NCI-H146 treated with DMSO at 0.1 percent for 48 hours (cell line): ENCODE measurements around the gene CAMTA2.

Experiments
- DNase-seq: peaks from one replicate; lab custom pipeline; 2025; ENCODE audit not compliant: unreplicated experiment; lab: John Stamatoyannopoulos, UW

CAMTA2 gene

DNA sequence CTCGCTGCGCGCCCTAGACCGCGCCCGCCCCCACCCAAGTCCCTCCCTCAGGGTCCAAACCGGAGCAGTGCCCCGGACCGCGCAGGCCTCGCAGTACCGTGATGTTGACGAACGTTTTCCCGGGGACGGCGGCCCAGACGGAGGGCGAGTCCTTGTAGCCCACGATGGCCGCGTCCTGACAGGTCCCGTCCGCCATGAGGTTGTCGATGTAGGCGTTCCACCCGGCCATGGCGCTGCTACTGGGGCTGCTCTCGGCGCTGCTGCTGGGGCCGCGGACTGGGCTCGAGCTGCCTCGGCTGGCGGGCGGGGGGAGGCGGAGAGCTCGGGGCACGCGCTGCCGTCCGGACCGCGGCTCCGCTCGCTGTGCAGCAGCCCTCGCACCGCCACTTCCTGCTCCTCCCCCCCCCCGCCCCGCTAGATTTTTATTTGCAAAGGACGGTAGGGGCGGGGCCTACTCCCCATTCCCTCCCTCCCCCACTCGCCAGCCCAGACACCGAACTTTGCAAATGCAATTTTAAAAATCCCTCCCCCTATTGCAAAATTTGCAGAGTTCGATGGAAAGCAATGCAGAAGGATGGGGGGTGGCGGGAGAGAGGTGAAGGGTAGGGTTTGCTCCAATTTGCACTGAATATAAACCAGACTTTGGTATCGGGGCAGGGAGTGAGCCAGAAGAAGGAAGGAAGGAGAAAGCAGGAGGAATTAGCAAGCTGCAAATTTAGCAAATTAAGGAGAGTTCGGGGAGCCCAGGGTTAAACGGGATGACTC is 39.1 kb downstream of the CAMTA2 start, which contains the start of gene PFN1:
Gene PFN1 (minus strand): TSS at position 365 of the 765 bp plus-strand sequence. CDS start 136 bp downstream, at position 229.
- DNase-seq, result peak; percentile 77

DNA sequence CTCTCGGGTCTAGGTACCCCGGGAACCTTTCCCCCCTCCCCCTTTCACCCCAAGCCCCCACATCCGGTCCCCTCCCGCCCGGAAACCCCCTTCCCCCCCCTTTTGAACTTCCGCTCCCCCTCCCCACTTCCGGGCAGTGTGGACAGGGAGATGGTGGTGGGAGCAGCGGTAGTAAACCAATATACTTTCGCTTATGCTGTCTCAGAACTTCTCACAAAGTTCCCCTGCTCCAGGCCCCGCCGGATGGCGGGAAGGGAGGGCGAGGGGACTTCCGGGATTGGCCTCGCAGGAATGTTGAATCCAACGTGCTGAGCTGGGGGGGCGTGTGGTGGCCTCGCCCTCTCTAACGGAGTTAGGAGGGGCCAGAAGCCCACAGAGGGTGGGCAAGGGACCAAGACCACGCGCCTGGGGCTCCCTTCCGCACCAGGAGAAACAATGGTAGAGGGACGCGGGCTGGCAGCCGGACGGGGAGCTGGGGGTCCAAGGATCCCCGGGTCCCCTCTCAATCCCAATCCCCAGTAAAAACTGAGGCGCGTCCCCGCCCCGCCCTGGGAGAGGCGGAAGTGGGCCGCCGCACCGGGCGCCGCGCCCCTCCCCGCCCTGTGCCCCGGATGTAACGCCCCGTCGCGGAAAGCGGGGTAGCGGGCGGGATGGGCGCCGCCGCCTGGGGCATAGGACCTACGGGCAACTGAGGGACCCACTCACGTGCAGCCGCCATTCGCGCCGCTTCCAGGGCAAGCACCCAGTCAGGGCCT is 39.9 kb downstream of the CAMTA2 start:
- no peak for DNase-seq

DNA sequence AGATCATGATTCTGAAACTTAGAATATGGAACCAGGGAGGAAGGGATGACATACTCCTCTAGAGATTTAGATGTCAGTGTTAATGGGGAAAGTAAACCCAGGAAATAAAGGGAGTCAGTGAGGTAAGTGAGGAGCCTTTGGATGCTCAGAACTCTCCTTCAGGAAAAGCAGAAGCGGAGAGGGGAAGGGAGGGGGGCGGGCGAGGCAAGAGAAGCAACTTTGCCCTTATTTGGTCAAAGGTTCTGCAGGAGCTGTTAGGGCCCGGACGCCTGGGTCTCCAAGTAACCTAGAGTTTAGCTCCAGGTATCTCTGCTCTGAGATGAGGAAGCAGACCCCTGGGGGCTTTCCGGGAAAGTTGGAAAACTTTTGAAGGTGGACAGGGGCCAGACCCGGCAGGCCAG is 40.5 kb downstream of the CAMTA2 start:
- DNase-seq, result no peak

DNA sequence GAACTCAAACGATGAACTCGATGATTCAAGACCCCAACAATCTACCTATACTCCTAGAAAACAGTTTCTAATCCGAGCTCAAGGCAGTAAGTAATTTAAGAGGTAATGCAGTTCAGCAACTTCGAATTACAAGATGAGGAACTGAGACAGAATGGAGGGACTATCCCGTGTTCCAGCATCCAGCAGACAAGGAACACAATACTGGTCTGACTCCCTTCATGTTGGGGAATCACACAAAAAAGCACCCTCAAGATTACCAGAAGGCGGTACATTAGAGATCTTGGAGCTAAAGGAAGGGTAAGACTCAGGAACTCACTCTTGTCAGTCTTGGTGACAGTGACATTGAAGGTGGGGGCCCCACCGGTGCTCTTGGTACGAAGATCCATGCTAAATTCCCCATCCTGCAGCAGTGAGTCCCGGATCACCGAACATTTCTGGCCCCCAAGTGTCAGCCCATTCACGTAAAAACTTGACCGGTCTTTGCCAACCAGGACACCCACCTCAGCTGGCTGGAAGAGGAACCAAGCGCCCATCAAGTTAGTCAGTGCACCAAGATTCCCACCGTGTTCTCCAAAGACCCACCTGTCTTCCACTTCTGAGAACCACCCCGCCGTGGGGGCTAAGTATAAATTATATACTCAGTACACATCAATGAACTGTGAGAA is 41.0 kb downstream of the CAMTA2 start:
- no peak for DNase-seq

DNA sequence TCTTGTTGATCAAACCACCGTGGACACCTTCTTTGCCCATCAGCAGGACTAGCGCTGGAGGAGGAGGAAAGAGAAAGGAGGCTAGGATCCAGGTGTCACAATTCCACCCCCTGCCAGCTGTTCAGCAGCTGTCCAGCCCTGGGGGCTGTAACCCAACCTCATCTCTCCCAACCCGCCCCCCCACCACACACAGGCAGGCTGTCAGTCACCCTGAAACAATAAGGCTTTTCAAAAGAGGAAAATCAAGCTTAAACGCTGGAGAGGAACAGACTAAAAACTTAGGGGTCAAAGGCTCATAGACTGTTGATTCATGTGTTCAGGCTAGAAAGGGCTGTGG is 41.6 kb downstream of the CAMTA2 start:
- DNase-seq, result no peak

DNA sequence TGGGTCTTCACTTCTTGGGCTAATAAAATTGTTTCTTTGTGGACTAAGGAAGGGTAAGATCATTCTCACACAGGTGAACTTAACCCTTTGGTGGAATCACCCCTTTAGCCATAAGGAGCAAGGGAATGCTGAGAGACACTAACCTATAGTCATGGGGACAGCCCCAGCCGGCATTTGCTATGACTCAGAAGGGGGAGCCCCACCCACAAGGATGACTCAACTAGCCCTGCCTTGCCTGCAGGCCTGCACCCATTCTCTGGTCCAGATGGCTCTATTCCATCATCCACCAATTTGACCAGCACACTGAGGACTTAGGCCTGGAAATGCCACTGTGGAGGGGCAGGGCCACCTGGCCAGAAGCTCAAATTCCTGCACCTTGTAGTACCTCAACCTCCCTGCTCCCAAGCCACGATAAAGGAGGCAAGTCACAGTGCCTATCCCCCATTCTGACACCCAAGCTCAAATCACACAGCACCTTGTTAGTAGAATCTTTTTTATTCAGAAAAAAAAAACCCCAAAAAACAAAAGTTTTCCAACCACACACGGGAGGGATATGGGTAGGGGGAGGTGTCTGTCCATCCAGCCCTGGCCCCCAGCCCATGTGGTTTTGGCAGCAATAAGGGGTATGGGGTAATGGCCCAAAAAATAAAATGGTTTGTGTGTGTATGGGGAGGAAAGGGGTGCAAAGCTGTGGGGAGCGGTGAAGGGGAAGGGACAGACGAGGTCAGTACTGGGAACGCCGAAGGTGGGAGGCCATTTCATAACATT is 42.1 kb downstream of the CAMTA2 start:
- DNase-seq, result no peak

DNA sequence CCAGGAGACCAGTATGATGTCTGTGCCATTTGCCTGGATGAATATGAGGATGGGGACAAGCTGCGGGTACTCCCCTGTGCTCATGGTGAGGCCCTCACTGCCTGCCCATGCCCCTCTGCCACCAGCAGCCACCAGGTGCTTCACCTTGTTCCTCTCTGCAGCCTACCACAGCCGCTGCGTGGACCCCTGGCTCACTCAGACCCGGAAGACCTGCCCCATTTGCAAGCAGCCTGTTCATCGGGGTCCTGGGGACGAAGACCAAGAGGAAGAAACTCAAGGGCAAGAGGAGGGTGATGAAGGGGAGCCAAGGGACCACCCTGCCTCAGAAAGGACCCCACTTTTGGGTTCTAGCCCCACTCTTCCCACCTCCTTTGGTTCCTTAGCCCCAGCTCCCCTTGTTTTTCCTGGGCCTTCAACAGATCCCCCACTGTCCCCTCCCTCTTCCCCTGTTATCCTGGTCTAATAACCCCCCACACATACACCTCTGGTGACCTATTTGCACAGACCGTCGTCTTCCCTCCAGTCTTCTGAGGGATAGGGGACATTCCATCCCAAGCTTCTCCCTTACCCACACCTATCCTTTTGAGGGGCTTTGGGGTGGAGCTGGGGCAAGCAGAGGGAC is 42.8 kb downstream of the CAMTA2 start:
- DNase-seq, result no peak

DNA sequence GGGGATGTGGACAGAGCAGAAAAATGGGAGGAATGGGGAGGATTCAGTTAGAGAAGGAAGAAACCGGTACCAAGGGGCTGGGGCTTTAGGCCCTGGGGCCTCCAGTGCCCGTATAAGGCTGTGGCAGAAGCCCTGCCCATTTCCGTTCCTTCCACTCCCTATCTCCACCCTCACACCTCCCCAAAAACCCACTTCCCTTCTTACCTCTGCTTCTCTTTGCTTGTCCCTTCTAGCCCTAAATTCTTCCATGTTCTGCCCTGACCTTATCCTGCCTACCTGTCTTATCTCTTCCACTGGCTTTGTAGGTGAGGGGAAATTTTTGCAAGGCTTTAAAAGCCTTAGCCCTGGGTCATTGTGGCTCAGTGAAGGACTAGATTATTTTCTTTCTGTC is 43.3 kb downstream of the CAMTA2 start:
- no peak for DNase-seq

DNA sequence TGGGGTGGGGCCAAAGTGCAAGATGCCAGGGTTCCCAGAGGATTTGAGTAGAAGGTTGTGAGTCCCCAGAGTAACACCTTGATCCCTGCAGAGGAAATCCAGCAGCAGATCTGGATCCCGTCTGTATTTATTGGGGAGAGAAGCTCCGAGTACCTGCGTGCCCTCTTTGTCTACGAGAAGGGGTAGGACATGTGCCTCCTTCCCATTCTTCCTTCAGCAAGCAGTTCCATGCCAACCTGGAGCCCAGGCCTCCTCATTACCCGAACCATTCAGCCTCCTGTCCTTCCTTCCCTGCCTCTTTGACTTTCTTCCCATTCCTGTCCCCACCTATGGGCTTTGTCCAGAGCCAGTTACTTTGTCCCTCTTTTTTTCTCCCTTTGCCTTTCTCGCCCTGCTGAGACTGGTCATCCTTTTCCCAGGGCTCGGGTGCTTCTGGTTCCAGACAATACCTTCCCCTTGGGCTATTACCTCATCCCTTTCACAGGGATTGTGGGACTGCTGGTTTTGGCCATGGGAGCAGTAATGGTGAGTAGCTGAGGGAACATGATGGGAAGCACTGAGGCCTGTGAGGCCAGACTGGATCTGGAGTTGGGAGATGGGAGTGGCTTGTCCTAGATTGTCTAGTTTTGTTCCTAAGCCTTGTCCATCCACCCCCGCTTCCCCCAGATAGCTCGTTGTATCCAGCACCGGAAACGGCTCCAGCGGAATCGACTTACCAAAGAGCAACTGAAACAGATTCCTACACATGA is 44.5 kb downstream of the CAMTA2 start:
- no peak for DNase-seq

DNA sequence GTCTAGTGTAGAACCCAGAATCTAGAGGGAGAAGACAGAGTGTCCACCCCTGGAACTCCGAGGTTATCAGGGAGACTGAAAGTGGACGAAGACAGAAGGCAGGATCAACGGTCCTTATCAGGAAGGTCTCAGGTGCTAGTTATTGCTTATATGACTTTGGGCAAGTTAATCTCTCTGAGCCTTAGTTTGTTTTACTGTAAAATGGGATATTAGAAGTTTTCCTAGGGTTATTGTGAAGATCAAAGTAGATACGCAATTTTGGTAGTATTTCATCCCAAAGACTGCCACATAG is 46.2 kb downstream of the CAMTA2 start:
- DNase-seq, result no peak

DNA sequence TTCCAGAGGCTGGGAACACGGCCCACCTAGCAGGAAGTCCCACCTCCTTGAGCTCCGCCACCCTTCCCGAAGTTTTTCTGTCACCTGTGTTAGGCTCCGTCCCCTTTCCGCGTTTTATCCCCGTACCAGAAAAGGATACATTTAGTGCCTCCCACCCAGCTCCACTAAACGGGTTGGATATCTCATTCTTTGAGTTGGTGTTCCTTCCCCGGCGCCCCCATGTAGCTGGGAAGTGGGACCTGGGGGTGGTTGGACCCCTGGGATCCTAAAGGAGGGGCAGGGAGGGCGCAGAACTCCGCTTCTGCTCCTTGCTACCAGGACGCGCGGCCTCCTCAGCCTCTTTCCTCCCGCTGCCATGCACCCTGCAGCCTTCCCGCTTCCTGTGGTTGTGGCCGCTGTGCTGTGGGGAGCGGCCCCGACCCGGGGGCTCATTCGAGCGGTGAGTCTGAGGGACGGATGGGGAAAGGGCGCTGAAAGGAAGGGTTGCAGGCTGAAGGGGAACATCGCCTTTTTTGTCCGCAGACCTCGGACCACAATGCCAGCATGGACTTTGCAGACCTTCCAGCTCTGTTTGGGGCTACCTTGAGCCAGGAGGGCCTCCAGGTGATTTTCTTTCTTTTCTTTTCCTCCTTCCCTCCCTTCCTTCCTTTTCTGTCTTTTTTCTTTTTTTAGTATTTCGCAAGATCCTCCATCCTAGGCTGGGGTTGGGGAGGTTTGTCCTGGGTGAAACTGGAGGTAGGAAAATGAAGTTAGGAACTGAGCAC is 46.7 kb downstream of the CAMTA2 start:
- no peak for DNase-seq

DNA sequence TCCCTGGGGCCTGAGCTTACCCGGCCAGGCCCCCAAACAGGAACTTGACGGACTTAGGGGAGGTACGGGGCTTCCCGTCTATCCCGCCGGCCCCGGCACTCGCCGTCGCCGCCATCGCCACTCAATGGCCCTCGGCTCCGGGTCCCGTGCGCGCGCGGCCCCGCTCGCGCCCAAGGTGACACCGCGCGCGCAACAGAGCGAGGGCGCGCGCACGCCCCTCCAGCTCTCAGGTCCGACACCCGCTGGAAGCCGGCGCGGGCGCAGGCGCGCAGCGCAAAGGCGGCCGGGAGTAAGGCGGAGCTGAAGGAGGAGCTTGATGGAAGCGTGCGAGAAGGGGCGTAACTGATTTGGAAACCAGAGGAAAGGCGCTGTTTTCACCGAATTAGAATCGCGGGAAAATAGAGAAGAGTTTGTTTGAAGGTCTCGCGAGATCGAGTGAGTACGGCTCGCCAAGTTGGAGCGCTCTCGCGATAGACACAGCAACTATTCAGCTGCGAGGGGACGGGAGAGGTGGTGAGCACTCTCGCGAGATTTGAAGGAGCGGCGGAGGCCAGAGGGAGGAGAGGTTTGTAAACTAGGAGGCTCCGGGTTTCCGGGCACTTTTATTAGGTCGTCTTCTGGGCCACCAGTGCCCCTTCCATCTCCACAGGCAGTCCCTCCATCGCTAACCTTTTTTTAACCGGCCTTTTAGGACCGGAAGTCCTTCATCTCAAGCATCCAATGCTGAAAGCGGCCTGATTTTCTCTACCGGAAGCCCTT is 47.5 kb downstream of the CAMTA2 start, which contains the start of the genes RNF167 and SLC25A11:
Gene RNF167 (plus strand): TSS at position 473 of the 759 bp plus-strand sequence. CDS start 642 bp downstream, outside the sequence.
Gene SLC25A11 (minus strand): TSS at position 251 of the 759 bp plus-strand sequence. CDS start 136 bp downstream, at position 115.
- peak; percentile 96 for DNase-seq

DNA sequence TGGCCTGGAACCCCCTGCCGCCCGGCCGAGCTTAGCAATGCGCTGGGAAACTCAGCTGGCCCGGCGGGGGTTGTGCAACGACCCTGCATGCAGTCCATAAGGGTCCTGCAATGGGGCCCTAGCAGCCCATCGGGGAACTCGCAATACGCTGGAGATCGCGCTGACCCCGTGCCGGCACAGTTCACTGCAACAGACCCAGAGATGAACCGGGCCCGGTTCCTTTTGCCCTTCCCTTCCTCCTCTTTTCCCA is 48.0 kb downstream of the CAMTA2 start:
- DNase-seq, result no peak

DNA sequence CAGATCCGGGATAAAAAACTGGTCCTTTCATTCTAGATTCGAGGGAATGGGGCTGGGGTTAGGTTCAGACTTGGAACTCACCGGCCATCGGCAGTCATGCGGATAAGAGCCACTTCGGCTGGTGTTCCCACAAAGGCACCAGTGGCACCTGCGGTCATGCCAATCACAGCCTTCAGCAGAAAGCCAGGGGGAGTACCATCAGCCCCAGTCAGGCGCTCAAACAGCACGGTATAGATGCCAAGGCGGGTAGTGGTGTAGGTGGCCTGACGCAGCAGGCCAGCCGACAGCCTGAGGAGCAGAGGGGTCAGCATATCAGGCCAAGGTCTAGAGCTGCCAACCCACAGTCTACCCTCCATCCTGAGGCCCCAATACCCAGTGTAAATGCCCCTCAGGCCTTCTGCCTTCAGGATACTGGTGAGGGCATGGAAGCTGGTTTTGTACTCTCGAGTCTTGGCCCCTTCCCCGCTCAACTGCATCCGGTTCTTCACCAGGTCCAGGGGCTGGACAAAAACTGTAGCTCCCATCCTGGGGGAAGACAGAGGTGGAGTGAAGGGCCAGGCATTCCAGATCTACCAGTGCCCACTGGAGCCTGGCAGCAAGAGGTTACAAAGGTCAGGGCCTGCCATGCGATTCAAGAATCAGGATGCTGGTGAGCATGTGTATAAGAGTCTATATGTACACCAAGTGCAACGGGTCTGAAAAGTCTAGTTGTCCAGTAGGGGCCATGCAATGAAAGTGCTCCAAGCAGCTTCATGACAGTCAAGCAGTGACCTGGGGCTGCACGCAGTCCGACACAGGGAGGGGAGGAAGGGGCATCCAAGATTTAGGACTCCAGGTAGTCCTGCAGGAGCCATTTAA is 48.6 kb downstream of the CAMTA2 start:
- DNase-seq, result no peak

DNA sequence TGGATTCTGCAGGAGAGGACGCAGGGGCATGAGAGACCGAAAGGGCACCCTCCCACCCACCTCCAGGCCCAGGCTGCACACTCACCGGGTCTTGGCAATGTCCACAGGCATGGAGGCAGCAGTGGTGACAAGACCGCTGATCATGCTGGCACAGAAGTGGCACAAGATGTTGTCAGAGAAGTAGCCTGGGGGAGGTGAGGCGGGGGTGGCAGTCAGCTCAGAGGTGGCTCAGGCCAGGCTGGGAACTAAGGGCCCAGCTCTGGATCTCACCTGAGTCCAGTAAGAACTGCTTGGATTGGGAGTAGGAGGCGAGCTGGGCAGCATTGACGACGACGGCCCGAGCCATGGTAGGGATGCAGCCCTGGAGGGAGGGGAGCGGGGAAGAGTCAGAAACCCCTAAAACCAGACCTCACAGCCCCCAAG is 49.4 kb downstream of the CAMTA2 start:
- DNase-seq, result no peak

DNA sequence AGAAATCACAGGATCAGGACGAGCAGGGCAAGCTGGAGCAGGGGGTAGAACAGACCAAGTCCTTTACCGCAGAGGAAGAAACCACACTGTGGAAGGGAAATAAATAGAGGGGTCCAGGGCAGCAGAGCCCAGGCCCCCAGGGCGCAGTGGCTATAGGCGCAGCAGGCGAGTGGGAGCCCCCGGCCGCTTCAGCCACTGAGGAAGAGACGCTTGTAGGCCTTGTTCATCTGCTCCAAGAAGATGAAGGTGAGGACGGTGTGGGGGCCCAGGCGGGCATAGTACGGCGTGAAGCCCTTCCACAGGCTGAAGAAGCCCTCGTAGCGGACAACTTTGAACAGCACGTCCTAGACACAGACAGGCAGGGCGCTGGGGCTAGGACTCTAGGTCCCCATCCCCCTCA is 49.9 kb downstream of the CAMTA2 start:
- no peak for DNase-seq

DNA sequence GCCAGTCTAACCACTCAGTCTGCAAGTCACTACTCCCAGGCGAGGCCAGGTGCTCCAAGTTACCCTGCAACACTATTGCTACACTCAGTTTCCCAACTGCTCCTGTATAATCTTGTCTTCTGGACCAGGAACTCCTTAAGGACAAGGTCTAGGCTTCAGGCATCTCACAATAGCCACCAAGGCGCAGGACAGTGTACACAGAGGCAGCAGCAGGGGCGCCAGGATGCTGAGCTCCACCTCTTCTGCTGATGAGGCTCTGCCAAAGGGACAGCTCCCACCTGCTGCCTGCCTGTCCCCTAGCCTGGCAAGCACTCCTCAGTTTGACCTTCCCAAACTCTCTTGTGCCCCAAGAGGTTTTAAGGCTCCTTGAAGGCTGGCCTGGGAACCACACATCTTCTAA is 51.0 kb downstream of the CAMTA2 start:
- DNase-seq, result no peak

DNA sequence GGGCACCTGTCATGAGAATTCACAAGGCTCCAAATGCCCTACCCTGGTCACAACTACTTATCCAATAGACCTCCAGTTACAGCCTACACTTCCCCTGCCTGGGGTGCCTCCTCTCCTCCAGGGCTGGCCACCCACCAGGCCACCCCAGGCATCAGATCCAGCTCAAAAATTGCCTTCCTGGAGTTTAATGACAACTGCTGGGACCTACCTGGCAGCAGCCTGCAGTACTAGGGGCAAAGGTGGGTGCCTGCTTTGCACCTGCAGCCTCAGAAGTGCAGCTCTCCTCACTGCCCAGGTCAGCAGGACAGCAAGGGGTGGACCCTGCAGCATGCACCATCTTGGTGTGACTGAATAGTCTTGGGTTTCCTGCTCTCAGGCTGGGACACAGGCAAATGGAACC is 51.8 kb downstream of the CAMTA2 start:
- DNase-seq, result no peak
